HCT116 (cell line): ENCODE measurements around the gene TAC4.

Experiments
- EZH2 ChIP-seq: fragments of 200-600 bp; sonication (generic); IDR thresholded peaks from 2 replicates; pipeline ENCODE4 v1.6.1; 2017; ENCODE audit warnings: antibody characterized with exemption, mixed run types
- POLR2A ChIP-seq: IDR thresholded peaks from 2 replicates; pipeline ENCODE4 v1.7.0; 2011; ENCODE audit warnings: borderline replicate concordance; ENCODE audit not compliant: insufficient read depth, insufficient read length; ENCODE audit errors: extremely low read depth
- TF ChIP-seq, protein P1 (sequence below), 3 experiments: fragments of 200-600 bp in 1 of 3; sonication (generic) in 1 of 3; IDR thresholded peaks in 2 of 3; conservative IDR thresholded peaks in 1 of 3; 2 replicates each; pipeline ENCODE4 v1.5.1; 2012 to 2017; ENCODE audit warnings: low read depth in 2 of 3, low read length in 2 of 3, antibody characterized with exemption in 1 of 3, borderline replicate concordance in 1 of 3, control low read depth in 1 of 3, mild to moderate bottlenecking in 1 of 3, mixed read lengths in 1 of 3, mixed run types in 1 of 3, moderate library complexity in 1 of 3; ENCODE audit not compliant: insufficient read depth in 1 of 3
- TF ChIP-seq, protein P2 (sequence below): IDR thresholded peaks from 2 replicates; pipeline ENCODE4 v1.6.1; 2012

DNA sequence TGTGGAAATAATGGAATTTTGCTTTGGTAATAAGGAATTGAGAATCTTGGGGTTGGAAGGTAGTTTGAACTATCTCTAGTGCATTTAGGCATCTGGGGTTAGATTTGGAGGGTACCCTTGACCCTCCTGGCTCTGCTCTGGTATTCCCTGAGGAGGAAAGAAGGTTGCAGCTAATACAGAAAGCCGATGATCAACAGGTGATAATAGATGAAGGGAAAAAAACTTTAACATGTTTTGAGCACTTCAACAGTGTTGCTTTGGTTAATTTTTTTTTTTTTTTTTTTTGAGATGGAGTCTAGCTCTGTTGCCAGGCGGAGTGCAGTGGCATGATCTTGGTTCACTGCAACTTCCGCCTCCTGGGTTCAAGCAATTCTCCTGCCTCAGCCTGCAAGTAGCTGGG, 54.6 kb downstream of the TAC4 start:
- TF ChIP-seq, protein P1, sequence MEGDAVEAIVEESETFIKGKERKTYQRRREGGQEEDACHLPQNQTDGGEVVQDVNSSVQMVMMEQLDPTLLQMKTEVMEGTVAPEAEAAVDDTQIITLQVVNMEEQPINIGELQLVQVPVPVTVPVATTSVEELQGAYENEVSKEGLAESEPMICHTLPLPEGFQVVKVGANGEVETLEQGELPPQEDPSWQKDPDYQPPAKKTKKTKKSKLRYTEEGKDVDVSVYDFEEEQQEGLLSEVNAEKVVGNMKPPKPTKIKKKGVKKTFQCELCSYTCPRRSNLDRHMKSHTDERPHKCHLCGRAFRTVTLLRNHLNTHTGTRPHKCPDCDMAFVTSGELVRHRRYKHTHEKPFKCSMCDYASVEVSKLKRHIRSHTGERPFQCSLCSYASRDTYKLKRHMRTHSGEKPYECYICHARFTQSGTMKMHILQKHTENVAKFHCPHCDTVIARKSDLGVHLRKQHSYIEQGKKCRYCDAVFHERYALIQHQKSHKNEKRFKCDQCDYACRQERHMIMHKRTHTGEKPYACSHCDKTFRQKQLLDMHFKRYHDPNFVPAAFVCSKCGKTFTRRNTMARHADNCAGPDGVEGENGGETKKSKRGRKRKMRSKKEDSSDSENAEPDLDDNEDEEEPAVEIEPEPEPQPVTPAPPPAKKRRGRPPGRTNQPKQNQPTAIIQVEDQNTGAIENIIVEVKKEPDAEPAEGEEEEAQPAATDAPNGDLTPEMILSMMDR (IDR thresholded peaks at IDR 0.05 in 2 of 3, conservative IDR thresholded peaks at IDR 0.05 in 1 of 3; ENCODE audit: borderline replicate concordance in 1 of 3, insufficient read depth in 1 of 3, low read depth in 2 of 3, low read length in 2 of 3) = no peak
- TF ChIP-seq, protein P2, sequence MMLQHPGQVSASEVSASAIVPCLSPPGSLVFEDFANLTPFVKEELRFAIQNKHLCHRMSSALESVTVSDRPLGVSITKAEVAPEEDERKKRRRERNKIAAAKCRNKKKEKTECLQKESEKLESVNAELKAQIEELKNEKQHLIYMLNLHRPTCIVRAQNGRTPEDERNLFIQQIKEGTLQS = no peak
- TF ChIP-seq EZH2 (no peak), POLR2A (no peak)
